A673 (cell line): ENCODE data around the gene CTNNA2. TPM values are rescaled to one million over a fixed set of nuclear protein-coding genes. Genes with fewer than 3 reads are reported as not detected.

Source experiments
- BruUV-seq: library from RNA; stranded (reverse); fragments of 400-500 nt; replicated peaks from 2 replicates; lab custom pipeline; 2021; lab: Mats Ljungman, UMichigan
- CTCF ChIA-PET: fragments of 300-600 bp; sonication (Branson Sonifier 250); formaldehyde crosslinking; loops from one replicate; lab custom pipeline; 2022; ENCODE audit warnings: antibody characterized with exemption; lab: Charles Lee
- POLR2A ChIA-PET: fragments of 300-600 bp; sonication (Branson Sonifier 250); formaldehyde crosslinking; loops from one replicate; lab custom pipeline; 2022; ENCODE audit warnings: antibody characterized with exemption; ENCODE audit not compliant: low non-redundant PET; lab: Charles Lee
- DNase-seq: peaks from one replicate; pipeline ENCODE4 v3.0.0-alpha.2; 2015; ENCODE audit warnings: low spot score
- H3K27ac ChIP-seq: fragments of 200-600 bp; sonication (generic); 2 replicates; pipeline ENCODE4 v1.5.1; 2016; ENCODE audit warnings: mixed run types, low read depth, mild to moderate bottlenecking, mixed read lengths, antibody characterized with exemption, low read length; ENCODE audit not compliant: poor library complexity, severe bottlenecking
- H3K27me3 ChIP-seq: fragments of 200-600 bp; sonication (generic); replicated peaks from 2 replicates; pipeline ENCODE4 v1.6.1; 2017; ENCODE audit warnings: mixed run types, low read depth, mild to moderate bottlenecking, mixed read lengths, antibody characterized with exemption, low read length; ENCODE audit not compliant: insufficient read depth, poor library complexity
- H3K36me3 ChIP-seq: fragments of 200-600 bp; sonication (generic); 2 replicates; pipeline ENCODE4 v1.6.1; 2016; ENCODE audit warnings: mixed run types, mild to moderate bottlenecking, mixed read lengths, antibody characterized with exemption, low read length; ENCODE audit not compliant: insufficient read depth, poor library complexity, severe bottlenecking
- H3K4me1 ChIP-seq: fragments of 200-600 bp; sonication (generic); 2 replicates; pipeline ENCODE4 v1.6.1; 2017; ENCODE audit warnings: mixed run types, mild to moderate bottlenecking, mixed read lengths, antibody characterized with exemption, low read length; ENCODE audit not compliant: insufficient read depth, poor library complexity, severe bottlenecking
- H3K4me3 ChIP-seq: fragments of 200-600 bp; sonication (generic); 2 replicates; pipeline ENCODE4 v1.5.1; 2016; ENCODE audit warnings: low read depth, mixed run types, mild to moderate bottlenecking, mixed read lengths, low read length; ENCODE audit not compliant: poor library complexity, severe bottlenecking
- H3K9me3 ChIP-seq: fragments of 200-600 bp; sonication (generic); 2 replicates; pipeline ENCODE4 v1.6.1; 2016; ENCODE audit warnings: mixed run types, low read depth, mild to moderate bottlenecking, mixed read lengths, antibody characterized with exemption, low read length; ENCODE audit not compliant: poor library complexity, severe bottlenecking
- CTCF ChIP-seq: fragments of 300-800, 200-600 bp; sonication (generic); conservative IDR thresholded peaks from 2 replicates; pipeline ENCODE4 v1.5.1; 2017; ENCODE audit warnings: low read depth, mild to moderate bottlenecking, antibody characterized with exemption, low read length, moderate library complexity, mixed read lengths
- EZH2 ChIP-seq: fragments of 200-600 bp; sonication (generic); IDR thresholded peaks from 2 replicates; pipeline ENCODE4 v1.6.1; 2017; ENCODE audit warnings: borderline replicate concordance, low read depth, mild to moderate bottlenecking, mixed read lengths, antibody characterized with exemption, low read length; ENCODE audit not compliant: poor library complexity, severe bottlenecking
- intact Hi-C: fragments of 100-400 bp; cut with micrococcal nuclease; formaldehyde crosslinking; loops from one replicate; pipeline ENCODE4 v1.10.0; 2022; ENCODE audit not compliant: unreplicated experiment
- total RNA-seq: library from RNA; stranded (reverse); gene quantifications from 2 replicates; pipeline ENCODE4 v1.2.3, GENCODE V29; 2021

The CTNNA2 gene
- total RNA-seq, 1 experiment from 2014 or later = not detected

GRCh38 chr2:79952616-79953015 is 439.8 kb downstream of the CTNNA2 start:
- Histone ChIP-seq H3K36me3 (no peaks in the 10 kb centered on the region), H3K27me3 (peaks cover 7% of the 10 kb centered on the region), H3K4me1 (no peaks in the 10 kb centered on the region), H3K9me3 (no peaks in the 10 kb centered on the region), H3K27ac (no peak overlapping the region), H3K4me3 (no peak overlapping the region)
- intact Hi-C loops = no loop called here
- no peak for DNase-seq
- POLR2A ChIA-PET = no interaction called here
- BruUV-seq = no TSS peak
- TF ChIP-seq EZH2 = no peak
- TF ChIP-seq CTCF = no peak
- CTCF ChIA-PET = no interaction called here

DNA sequence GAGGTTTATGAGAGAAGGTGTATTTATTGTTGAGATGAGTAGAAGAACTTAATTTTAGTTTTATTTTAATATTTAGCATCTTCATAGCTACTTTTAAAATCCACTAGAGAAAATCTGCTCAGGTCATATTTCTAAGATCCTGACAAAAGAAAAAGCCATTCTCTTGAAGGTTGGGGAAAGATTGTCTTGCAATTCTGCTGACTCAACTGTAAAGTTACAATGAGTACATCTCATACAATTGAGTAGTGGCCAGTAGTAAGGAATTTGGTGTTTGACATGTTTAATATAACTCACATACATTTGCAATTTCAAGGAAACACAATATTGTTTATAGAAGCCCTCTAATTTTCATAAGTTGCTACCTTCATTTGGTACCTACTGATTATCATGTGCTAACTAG is 447.2 kb downstream of the CTNNA2 start:
- Histone ChIP-seq H3K27ac (no peak overlapping the region), H3K36me3 (no peaks in the 10 kb centered on the region), H3K4me1 (no peaks in the 10 kb centered on the region), H3K27me3 (peaks cover 6% of the 10 kb centered on the region), H3K9me3 (no peaks in the 10 kb centered on the region), H3K4me3 (no peak overlapping the region)
- TF ChIP-seq EZH2 (no peak), CTCF (no peak)
- POLR2A ChIA-PET = no interaction called here
- no peak for DNase-seq
- intact Hi-C loops = no loop called here
- CTCF ChIA-PET = no interaction called here
- BruUV-seq = no TSS peak

GRCh38 chr2:79960519-79960918 is 447.7 kb downstream of the CTNNA2 start:
- TF ChIP-seq CTCF (no peak), EZH2 (no peak)
- intact Hi-C loops = no loop called here
- H3K27me3 ChIP-seq = peaks cover 6% of the 10 kb centered on the region
- H3K9me3 ChIP-seq = no peaks in the 10 kb centered on the region
- ChIA-PET POLR2A (no interaction called here), CTCF (no interaction called here)
- DNase-seq = no peak
- no peaks in the 10 kb centered on the region for H3K4me1 ChIP-seq
- no peak overlapping the region for H3K4me3 ChIP-seq
- H3K27ac ChIP-seq = no peak overlapping the region
- H3K36me3 ChIP-seq = no peaks in the 10 kb centered on the region
- no TSS peak for BruUV-seq
